ENCODE data around the gene FMO3. TPM values are rescaled to one million over a fixed set of nuclear protein-coding genes. Genes with fewer than 3 reads are reported as not detected.

The FMO3 gene
- total RNA-seq, 1 donor from 2014 or later, result not detected

DNA sequence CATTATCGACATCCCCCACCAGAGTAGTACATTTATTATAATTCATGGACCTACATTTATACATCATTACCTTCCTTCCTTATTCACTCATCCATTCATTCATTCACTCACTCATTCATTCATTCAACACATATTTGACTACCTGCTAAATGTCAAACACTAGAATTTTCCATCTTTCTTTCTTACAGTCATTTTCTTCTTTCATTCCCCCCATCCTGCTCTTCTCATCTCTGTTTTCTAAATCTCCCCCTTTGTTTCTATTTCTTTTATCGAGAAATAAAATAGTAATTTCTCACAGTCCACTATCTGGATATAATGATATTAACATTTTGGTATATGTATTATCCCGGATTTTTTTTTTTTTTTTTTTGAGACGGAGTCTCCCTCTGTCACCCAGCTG, 27.8 kb upstream of the FMO3 start:
- H3K4me3 Mint-ChIP-seq (ENCODE audit: low read depth), result no peak overlapping the region
- DNase-seq (ENCODE audit: low spot score, unreplicated experiment), result no peak
- H3K36me3 Mint-ChIP-seq (ENCODE audit: insufficient read depth), result no peaks in the 10 kb centered on the region
- peaks cover 2% of the 10 kb centered on the region for H3K9me3 Mint-ChIP-seq (ENCODE audit: low read depth)
- TF ChIP-seq, protein P1, sequence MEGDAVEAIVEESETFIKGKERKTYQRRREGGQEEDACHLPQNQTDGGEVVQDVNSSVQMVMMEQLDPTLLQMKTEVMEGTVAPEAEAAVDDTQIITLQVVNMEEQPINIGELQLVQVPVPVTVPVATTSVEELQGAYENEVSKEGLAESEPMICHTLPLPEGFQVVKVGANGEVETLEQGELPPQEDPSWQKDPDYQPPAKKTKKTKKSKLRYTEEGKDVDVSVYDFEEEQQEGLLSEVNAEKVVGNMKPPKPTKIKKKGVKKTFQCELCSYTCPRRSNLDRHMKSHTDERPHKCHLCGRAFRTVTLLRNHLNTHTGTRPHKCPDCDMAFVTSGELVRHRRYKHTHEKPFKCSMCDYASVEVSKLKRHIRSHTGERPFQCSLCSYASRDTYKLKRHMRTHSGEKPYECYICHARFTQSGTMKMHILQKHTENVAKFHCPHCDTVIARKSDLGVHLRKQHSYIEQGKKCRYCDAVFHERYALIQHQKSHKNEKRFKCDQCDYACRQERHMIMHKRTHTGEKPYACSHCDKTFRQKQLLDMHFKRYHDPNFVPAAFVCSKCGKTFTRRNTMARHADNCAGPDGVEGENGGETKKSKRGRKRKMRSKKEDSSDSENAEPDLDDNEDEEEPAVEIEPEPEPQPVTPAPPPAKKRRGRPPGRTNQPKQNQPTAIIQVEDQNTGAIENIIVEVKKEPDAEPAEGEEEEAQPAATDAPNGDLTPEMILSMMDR (IDR thresholded peaks at IDR 0.05; ENCODE audit: unreplicated experiment), result no peak
- H3K27ac Mint-ChIP-seq, result no peak overlapping the region
- H3K4me1 Mint-ChIP-seq (ENCODE audit: low read depth), result no peaks in the 10 kb centered on the region
- no peaks in the 10 kb centered on the region for H3K27me3 Mint-ChIP-seq

DNA sequence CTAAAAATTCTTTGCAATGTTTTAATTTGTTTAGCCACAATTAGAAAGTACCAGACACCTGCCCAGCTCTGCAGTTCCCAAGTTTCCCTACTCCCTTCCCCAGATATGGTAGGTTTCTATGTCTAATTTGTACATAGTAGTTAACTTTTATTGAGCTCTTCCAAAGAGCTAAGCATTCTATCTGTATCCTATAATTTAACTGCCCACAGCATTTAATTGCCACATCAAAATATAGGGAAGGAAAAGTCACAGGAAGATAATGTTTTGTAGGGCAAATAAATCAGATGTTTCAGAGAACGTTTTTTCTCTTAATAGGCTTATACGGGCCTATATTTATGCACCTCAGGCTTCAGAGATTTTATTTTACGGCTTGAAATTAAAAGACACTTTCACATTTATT, 15.7 kb upstream of the FMO3 start:
- Mint-ChIP-seq H3K27ac (no peak overlapping the region), H3K9me3 (ENCODE audit: low read depth) (no peaks in the 10 kb centered on the region), H3K4me3 (ENCODE audit: low read depth) (no peak overlapping the region), H3K27me3 (no peaks in the 10 kb centered on the region), H3K36me3 (ENCODE audit: insufficient read depth) (no peaks in the 10 kb centered on the region), H3K4me1 (ENCODE audit: low read depth) (no peaks in the 10 kb centered on the region)
- TF ChIP-seq, protein P1 (IDR thresholded peaks at IDR 0.05; ENCODE audit: unreplicated experiment), result no peak
- no peak for DNase-seq (ENCODE audit: low spot score, unreplicated experiment)

GRCh38 chr1:171081314-171081753, 9.4 kb upstream of the FMO3 start:
- TF ChIP-seq, protein P1 (IDR thresholded peaks at IDR 0.05; ENCODE audit: unreplicated experiment), result peak; percentile 62
- Mint-ChIP-seq H3K4me3 (ENCODE audit: low read depth) (no peak overlapping the region), H3K4me1 (ENCODE audit: low read depth) (peaks cover 8% of the 10 kb centered on the region), H3K27ac (peak overlapping the region; percentile 1), H3K9me3 (ENCODE audit: low read depth) (no peaks in the 10 kb centered on the region), H3K36me3 (ENCODE audit: insufficient read depth) (no peaks in the 10 kb centered on the region), H3K27me3 (no peaks in the 10 kb centered on the region)
- no peak for DNase-seq (ENCODE audit: low spot score, unreplicated experiment)

DNA sequence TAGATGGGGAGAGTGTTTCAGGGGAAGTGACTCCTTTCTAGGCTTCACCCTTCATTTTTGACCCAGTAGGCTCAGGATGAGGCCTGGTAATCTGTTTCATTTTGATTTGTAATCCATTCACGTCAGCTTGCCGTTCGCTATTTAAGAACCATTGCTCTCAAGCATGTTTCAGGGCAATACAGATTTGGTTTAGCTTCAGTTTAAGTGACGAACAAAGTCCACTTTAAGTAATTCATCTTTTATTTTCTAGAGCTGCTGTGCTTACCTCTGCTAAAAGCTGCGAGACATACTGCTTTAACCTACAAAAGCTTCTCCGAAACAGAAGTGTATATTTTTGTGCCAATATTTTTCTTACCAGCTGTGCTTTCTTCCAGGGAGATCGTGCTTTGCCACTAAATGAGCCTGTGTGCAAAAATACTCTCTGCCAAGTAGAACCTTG, 8.9 kb upstream of the FMO3 start:
- no peak for DNase-seq (ENCODE audit: low spot score, unreplicated experiment)
- H3K4me3 Mint-ChIP-seq (ENCODE audit: low read depth), result no peak overlapping the region
- peak overlapping the region; percentile 1 for H3K27ac Mint-ChIP-seq
- no peaks in the 10 kb centered on the region for H3K36me3 Mint-ChIP-seq (ENCODE audit: insufficient read depth)
- TF ChIP-seq, protein P1 (IDR thresholded peaks at IDR 0.05; ENCODE audit: unreplicated experiment), result no peak
- no peaks in the 10 kb centered on the region for H3K27me3 Mint-ChIP-seq
- no peaks in the 10 kb centered on the region for H3K9me3 Mint-ChIP-seq (ENCODE audit: low read depth)
- peaks cover 8% of the 10 kb centered on the region for H3K4me1 Mint-ChIP-seq (ENCODE audit: low read depth)

- DNase-seq (ENCODE audit: low spot score, unreplicated experiment), result no peak
- no peaks in the 10 kb centered on the region for H3K27me3 Mint-ChIP-seq
- H3K36me3 Mint-ChIP-seq (ENCODE audit: insufficient read depth), result no peaks in the 10 kb centered on the region
- TF ChIP-seq, protein P1 (IDR thresholded peaks at IDR 0.05; ENCODE audit: unreplicated experiment), result no peak
- peaks cover 3% of the 10 kb centered on the region for H3K9me3 Mint-ChIP-seq (ENCODE audit: low read depth)
- peaks cover 8% of the 10 kb centered on the region for H3K4me1 Mint-ChIP-seq (ENCODE audit: low read depth)
- H3K27ac Mint-ChIP-seq, result no peak overlapping the region
- no peak overlapping the region for H3K4me3 Mint-ChIP-seq (ENCODE audit: low read depth)
Measured at GRCh38 chr1:171082606-171083005, 8.1 kb upstream of the FMO3 start.
